ENCODE data around the gene ACBD3. TPM values are rescaled to one million over a fixed set of nuclear protein-coding genes. Genes with fewer than 3 reads are reported as not detected.

Gene ACBD3
- total and polyA plus RNA-seq, 10 of the 15 experiments (the other 5 are each of a cell fraction or from before 2014, with no cell fraction given), result 7.5 to 27.9 (median 20.3) TPM

GRCh38 chr1:226215239-226215638 is 28.7 kb upstream of the ACBD3 start:
- DNase-seq (ENCODE audit: low read depth, low spot score) (no peak), FAIRE-seq (no peak), ATAC-seq (peak; percentile 54)
- POLR2A ChIA-PET, result no interaction called here
- H2AFZ ChIP-seq (ENCODE audit: control insufficient read depth, low read depth, low read length), result peak overlapping the region; percentile 3; the same call in 1 of the 2 replicates
- H3K4me3 ChIP-seq, result no peak overlapping the region
- intact Hi-C loops (cut with micrococcal nuclease; ENCODE audit: unreplicated experiment) (no loop called here), in situ Hi-C loops (cut with MboI) (no loop called here)
- H3K4me2 ChIP-seq (ENCODE audit: control insufficient read depth, insufficient read depth), result no peak overlapping the region
- no peaks in the 10 kb centered on the region for H3K79me2 ChIP-seq (ENCODE audit: control insufficient read depth, insufficient read depth, low read length)
- no peaks in the 10 kb centered on the region for H3K9me3 ChIP-seq (replicated peaks; ENCODE audit: control insufficient read depth, insufficient read depth, low read length)
- WGBS (ENCODE audit: insufficient coverage, insufficient replicate concordance, low lambda C conversion rate, missing lambda C conversion rate), result 22% methylated on average over 5 of the region's 5 CpGs
- TF ChIP-seq RBBP5 (conservative IDR thresholded peaks at IDR 0.05), result no peak
- TF ChIP-seq MEF2B (IDR thresholded peaks at IDR 0.05; ENCODE audit: partially characterized antibody, poor library complexity, severe bottlenecking), result peak; percentile 76
- CTCF ChIA-PET, result interaction anchor here (2.5 kb wide), 1 partner anchor 90 kb away, joined by 6 read pairs; no protein-coding TSS in a partner anchor
- SMC1A ChIA-PET (ENCODE audit: uncharacterized antibody, unreplicated experiment), result interaction anchor here (1.0 kb wide), 1 partner anchor 15 kb away, joined by 3 read pairs; no protein-coding TSS in a partner anchor
- BruUV-seq (replicated peaks), result no TSS peak
- no peaks in the 10 kb centered on the region; the same call in 1 of the 2 replicates for H3K4me1 ChIP-seq (ENCODE audit: control insufficient read depth, insufficient read depth, low read length)
- H3K9ac ChIP-seq (ENCODE audit: control insufficient read depth, insufficient read depth, low read length), result no peak overlapping the region
- no peak overlapping the region for H3K27ac ChIP-seq (ENCODE audit: control insufficient read depth, insufficient read depth)
- RAD21 ChIA-PET (ENCODE audit: unreplicated experiment), result no interaction called here
- no peaks in the 10 kb centered on the region for H3K36me3 ChIP-seq (ENCODE audit: control insufficient read depth in 2 of 2, insufficient read depth in 2 of 2, low read length in 1 of 2)
- no peaks in the 10 kb centered on the region for H4K20me1 ChIP-seq (ENCODE audit: control insufficient read depth, insufficient read depth)
- H3K27me3 ChIP-seq (replicated peaks in 1 of 2; ENCODE audit: control insufficient read depth in 2 of 2, insufficient read depth in 2 of 2, low read length in 1 of 2), result no peaks in the 10 kb centered on the region

GRCh38 chr1:226212545-226212944 is 26.0 kb upstream of the ACBD3 start:
- no peak overlapping the region for H3K4me2 ChIP-seq (ENCODE audit: control insufficient read depth, insufficient read depth)
- no peak overlapping the region for H3K9ac ChIP-seq (ENCODE audit: control insufficient read depth, insufficient read depth, low read length)
- CTCF ChIA-PET, result interaction anchor here (1.3 kb wide), 1 partner anchor 15 kb away, joined by 4 read pairs; no protein-coding TSS in a partner anchor
- DNase-seq (ENCODE audit: low read depth, low spot score) (no peak), FAIRE-seq (no peak), ATAC-seq (no peak)
- H3K27ac ChIP-seq (ENCODE audit: control insufficient read depth, insufficient read depth), result no peak overlapping the region
- intact Hi-C loops (cut with micrococcal nuclease; ENCODE audit: unreplicated experiment) (no loop called here), in situ Hi-C loops (cut with MboI) (no loop called here)
- no peaks in the 10 kb centered on the region for H3K9me3 ChIP-seq (replicated peaks; ENCODE audit: control insufficient read depth, insufficient read depth, low read length)
- WGBS (ENCODE audit: insufficient coverage, insufficient replicate concordance, low lambda C conversion rate, missing lambda C conversion rate), result 64% methylated on average over 8 of the region's 8 CpGs
- POLR2A ChIA-PET, result no interaction called here
- SMC1A ChIA-PET (ENCODE audit: uncharacterized antibody, unreplicated experiment), result interaction anchor here (1.1 to 1.3 kb wide), 2 partner anchors 10 to 12 kb away, joined by 3 to 5 read pairs; no protein-coding TSS in a partner anchor
- H2AFZ ChIP-seq (ENCODE audit: control insufficient read depth, low read depth, low read length), result no peak overlapping the region
- BruUV-seq (replicated peaks), result no TSS peak
- RAD21 ChIA-PET (ENCODE audit: unreplicated experiment), result no interaction called here
- no peaks in the 10 kb centered on the region for H3K27me3 ChIP-seq (replicated peaks in 1 of 2; ENCODE audit: control insufficient read depth in 2 of 2, insufficient read depth in 2 of 2, low read length in 1 of 2)
- no peak overlapping the region for H3K4me3 ChIP-seq
- H3K79me2 ChIP-seq (ENCODE audit: control insufficient read depth, insufficient read depth, low read length), result no peaks in the 10 kb centered on the region
- no peaks in the 10 kb centered on the region for H4K20me1 ChIP-seq (ENCODE audit: control insufficient read depth, insufficient read depth)
- no peaks in the 10 kb centered on the region for H3K36me3 ChIP-seq (ENCODE audit: control insufficient read depth in 2 of 2, insufficient read depth in 2 of 2, low read length in 1 of 2)
- no peaks in the 10 kb centered on the region; the same call in 1 of the 2 replicates for H3K4me1 ChIP-seq (ENCODE audit: control insufficient read depth, insufficient read depth, low read length)
- TF ChIP-seq HDAC6 (IDR thresholded peaks at IDR 0.05; ENCODE audit: unreplicated experiment) (no peak), NFYA (IDR thresholded peaks at IDR 0.05; ENCODE audit: borderline replicate concordance, low read depth, low read length) (no peak), TCF12 (IDR thresholded peaks at IDR 0.05; ENCODE audit: low read depth, low read length) (no peak), NR2C2 (IDR thresholded peaks at IDR 0.05; ENCODE audit: borderline replicate concordance, control insufficient read depth, insufficient read length, low read depth) (no peak), SMARCA5 (IDR thresholded peaks at IDR 0.05) (no peak), RUNX3 (IDR thresholded peaks at IDR 0.05; ENCODE audit: low read length) (no peak), SUZ12 (IDR thresholded peaks at IDR 0.05; ENCODE audit: unreplicated experiment) (no peak), GABPA (IDR thresholded peaks at IDR 0.05; ENCODE audit: low read depth) (no peak), USF1 (IDR thresholded peaks at IDR 0.05; ENCODE audit: borderline replicate concordance, extremely low read length, insufficient read depth, low read depth, low read length) (no peak), ZBTB11 (CRISPR knock-in tag; IDR thresholded peaks at IDR 0.05) (no peak), PAX8 (IDR thresholded peaks at IDR 0.05) (no peak), RAD51 (IDR thresholded peaks at IDR 0.05) (no peak), CBFB (IDR thresholded peaks at IDR 0.05; ENCODE audit: low read depth) (no peak)

Data from GM12878 (cell line).